ENCODE measurements around the gene WDR20.

The WDR20 gene

DNA sequence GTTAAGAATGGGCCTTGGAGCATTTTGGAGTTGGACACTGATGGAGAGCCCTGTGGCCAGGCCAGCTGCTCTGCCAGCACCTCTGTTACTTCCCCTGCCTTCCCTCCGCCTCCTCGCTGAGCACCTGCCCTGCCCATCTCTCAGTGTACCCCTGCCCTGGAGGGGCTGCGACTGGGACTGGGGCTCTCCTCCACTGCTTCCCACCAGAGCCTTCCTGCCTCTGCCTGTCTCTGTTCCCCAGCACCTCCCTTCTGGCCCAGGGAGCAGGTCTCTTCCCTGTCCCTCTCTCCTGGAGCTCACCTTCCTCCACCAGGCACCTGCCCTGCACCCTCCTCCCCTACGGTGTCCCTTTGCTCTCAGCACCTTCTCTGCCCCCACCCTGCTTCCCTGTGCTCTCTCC is 62.1 kb downstream of the WDR20 start:
- DNase-seq = no peak

DNA sequence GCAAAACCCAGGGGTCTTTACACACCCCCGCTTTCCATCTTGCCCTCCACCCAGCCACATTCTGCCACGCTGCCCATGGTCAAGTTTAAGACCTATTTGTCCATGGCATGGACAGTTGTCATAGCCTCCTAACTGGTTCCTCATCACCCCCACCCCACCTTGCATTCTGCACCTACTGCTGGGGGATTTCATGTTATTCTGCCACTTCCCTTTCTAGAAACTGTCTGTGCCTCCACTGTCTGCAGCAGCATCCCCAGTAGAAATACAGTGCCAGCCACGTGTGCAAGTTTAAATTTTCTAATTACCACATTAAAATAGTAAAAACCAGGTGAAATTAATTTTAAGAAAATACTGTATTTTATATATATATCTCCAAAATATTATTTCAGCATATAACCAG is 63.2 kb downstream of the WDR20 start:
- DNase-seq = no peak

GRCh38 chr14:102203382-102203781 is 63.7 kb downstream of the WDR20 start:
- DNase-seq = no peak

DNA sequence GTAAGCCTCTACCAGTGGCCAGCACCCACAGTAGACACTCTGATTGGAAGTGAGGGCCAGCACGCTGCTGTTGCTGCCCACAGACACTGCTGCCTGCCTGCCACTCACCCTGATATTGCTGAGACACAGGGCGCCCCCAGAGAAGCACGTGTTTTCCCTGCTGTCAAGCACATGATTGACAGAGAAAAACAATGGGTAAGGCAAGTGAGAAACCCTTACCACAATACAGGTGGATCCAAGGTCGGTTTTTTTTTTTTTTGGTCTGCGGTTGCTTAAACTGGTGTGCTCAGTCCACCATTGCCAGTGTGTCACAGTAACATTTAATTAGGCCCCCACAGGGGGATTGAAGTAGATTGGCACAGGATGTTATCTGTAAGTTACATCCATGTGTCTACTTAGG is 65.9 kb downstream of the WDR20 start:
- DNase-seq = no peak

GRCh38 chr14:102206918-102207317 is 67.2 kb downstream of the WDR20 start:
- DNase-seq = no peak

GRCh38 chr14:102207831-102208365 is 68.2 kb downstream of the WDR20 start:
- no peak for DNase-seq

- DNase-seq = no peak
Observed at GRCh38 chr14:102208741-102209140, 69.0 kb downstream of the WDR20 start.

DNA sequence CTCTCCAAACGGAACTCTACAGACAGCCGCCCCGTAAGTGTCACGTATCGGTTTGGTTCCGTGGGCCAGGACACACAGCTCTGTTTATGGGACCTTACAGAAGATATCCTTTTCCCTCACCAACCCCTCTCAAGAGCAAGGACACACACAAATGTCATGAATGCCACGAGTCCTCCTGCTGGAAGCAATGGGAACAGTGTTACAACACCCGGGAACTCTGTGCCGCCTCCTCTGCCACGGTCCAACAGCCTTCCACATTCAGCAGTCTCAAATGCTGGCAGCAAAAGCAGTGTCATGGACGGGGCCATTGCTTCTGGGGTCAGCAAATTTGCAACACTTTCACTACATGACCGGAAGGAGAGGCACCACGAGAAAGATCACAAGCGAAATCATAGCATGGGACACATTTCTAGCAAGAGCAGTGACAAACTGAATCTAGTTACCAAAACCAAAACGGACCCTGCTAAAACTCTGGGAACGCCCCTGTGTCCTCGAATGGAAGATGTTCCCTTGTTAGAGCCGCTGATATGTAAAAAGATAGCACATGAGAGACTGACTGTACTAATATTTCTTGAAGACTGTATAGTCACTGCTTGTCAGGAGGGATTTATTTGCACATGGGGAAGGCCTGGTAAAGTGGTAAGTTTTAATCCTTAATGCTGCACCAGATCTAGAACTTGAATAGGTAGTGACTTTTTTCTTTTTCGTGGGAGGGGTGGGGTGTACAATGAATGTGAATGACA is 69.7 kb downstream of the WDR20 start:
- DNase-seq = no peak

DNA sequence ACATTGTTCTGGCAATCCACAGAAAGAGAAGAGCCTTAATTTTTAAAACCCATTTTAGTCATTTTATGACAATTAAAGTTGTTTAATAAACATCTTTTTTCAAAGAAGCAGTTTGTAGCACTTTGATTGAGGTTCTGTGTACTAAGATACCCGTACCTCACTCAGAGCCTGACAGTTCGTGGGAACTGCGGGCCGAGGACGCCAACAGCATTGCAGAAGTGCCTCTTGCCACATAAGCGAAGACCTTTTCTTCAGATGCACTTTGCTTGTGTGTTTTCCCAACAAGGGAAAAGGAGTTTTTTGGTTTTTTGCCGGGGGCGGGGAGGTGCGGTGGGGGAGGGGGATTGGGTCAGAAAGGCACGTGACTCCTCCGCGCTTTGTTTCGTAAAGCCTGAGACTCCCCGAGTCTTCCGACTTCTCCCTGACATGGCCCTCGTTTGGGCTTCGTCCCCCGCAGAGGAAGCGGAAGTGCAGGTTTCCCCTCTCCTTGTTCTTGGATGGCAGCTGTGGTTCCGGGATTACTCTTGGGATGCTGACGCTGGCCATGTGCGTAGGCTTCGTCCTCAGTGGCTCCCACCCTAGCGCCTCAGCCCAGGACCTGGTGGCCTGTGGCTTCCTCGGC is 70.8 kb downstream of the WDR20 start:
- DNase-seq = no peak

DNA sequence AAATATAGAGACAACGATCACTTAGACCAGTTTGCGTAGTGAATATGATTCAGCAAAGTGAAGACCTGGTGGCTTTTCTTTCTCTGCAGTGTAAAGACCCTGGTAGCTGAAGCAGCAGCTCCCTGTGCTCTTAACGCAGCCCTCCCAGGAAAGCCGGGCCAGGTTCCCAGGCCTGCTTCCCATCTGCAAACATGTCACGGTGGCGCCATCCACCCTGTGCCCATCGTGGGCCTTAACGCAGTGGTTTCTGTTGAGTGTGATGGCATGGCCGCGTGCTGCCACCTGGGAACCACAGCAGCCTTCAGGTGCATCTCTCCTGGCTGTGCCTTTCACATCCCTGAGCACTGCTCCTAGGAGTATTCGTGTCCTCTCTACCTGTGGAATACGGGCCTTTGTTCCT is 71.5 kb downstream of the WDR20 start:
- no peak for DNase-seq

DNA sequence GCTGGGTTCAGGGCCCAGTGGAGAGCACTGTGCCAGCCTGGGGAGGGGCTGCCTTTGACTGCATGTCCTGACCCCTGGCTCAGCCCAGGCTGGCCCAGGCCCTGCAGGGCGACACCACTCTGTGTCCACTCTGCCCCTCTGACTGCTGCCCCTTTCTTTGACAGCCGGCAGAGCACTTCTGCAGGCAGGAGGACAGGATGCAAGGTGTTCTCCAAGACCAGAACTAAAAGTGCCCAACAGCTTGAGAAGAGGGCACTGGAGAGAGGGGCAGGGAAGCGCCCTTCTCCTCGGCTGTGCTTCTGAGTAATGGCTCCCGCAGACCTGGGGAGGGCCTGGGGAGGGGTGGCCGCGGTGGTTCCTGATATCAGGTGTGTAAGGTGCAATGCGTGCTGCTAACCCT is 72.7 kb downstream of the WDR20 start:
- DNase-seq = no peak

DNA sequence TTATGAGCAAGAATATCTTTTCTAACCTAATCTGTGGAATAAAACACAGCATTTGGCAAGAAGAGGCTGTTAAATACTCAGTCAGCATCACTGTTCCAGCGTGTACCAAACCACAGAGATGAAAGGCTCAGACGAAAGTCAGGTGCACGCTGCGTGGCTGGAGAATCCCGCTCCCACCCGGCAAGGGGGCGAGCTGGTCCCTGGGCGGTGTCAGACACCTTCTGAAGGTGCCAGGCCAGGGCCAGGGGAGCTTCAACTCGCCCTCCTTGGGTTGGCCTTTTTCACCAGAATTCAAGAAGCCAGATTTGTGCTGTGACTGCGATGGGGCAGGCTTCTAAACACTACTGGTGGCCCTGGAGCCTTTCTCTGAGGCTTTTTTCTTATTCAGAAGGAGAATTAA is 73.1 kb downstream of the WDR20 start:
- no peak for DNase-seq

- no peak for DNase-seq
Observed at GRCh38 chr14:102213470-102213869, 73.8 kb downstream of the WDR20 start.

GRCh38 chr14:102213984-102214658 is 74.4 kb downstream of the WDR20 start:
- DNase-seq = no peak

- no peak for DNase-seq
Observed at GRCh38 chr14:102215071-102215470, 75.4 kb downstream of the WDR20 start.

- DNase-seq = no peak
Observed at GRCh38 chr14:102215576-102216250, 76.0 kb downstream of the WDR20 start.

- no peak for DNase-seq
Observed at GRCh38 chr14:102217399-102217798, 77.7 kb downstream of the WDR20 start.

DNA sequence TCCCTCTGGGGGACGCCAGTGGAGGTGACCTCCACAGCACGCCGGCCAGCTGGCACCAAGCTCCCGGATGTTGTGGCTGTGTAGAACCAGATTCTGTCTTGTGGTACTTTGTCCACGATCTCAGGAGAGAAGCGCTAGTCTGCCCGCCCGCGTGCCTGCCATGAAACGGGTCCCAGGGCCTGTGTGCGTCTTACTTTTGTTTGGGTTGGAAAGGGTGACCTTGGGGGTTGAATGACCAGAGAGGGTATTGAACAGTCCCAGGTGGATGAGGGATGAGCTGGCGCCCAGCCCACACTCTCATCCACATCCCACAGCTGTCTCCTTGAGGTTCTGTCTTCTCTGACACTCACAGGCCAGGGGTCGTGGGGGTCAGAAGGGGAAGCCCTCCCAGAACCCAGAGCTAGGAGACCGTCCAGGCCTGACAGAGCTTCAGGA is 78.3 kb downstream of the WDR20 start:
- DNase-seq = no peak

DNA sequence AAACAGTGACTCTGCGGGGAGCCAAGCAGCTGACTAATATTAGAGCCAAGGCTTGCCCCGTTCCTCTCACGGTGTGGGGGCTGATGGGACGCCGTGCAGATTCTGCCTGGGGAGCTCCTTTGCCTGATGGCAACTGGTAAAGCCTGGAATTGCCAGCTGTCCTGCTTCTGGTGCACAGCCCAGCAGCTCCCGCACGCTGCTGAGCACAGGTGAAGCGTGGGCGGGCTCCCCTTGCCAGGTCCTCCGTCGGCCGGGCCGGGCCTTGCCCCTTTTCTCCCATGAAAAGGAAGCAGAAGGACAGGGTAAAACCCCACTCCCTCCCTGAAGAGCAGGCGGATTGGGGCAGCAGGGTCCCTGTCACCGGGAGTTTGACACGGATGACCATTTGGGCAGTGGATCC is 79.0 kb downstream of the WDR20 start:
- no peak for DNase-seq

DNA sequence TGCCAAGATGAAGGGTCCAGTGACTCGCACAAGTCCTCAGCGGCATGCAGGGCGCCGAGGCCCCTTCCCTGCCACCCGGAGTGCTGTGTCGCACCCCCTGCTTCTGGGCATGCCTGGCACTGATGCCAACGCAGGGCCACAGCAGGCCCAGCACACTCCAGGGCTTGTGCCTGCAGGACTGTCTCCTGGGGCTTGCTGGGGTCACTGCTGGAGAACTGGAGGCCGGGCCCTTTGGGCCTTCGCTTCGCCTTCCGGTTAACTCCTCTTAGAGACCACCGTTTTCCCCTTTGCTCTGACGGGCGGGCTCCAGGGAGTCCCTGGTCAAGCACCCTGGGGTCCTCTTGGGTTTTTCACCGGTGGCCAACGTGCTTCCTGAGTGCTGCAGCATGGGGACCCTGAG is 79.6 kb downstream of the WDR20 start:
- DNase-seq = no peak

GRCh38 chr14:102220031-102220430 is 80.3 kb downstream of the WDR20 start:
- no peak for DNase-seq

DNA sequence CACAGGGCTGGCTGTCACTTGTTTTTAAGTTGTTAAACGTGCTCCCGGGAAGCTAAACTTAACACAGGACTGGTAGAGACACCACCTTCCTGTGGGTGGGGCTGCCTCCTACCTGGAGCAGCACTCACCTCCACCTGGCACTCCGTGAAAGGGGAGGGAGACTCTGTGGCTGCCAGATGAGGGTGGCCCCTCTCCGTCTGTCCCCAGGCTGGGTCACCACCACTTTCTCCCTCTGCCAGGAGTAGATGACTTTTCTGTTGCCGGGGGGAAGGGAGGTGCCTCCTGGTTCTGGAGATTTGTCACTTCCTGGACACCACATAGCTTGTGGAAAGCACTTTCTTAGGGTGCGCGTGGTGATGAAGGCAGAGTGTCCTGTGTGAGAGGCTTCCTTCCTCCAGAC is 81.3 kb downstream of the WDR20 start:
- no peak for DNase-seq

DNA sequence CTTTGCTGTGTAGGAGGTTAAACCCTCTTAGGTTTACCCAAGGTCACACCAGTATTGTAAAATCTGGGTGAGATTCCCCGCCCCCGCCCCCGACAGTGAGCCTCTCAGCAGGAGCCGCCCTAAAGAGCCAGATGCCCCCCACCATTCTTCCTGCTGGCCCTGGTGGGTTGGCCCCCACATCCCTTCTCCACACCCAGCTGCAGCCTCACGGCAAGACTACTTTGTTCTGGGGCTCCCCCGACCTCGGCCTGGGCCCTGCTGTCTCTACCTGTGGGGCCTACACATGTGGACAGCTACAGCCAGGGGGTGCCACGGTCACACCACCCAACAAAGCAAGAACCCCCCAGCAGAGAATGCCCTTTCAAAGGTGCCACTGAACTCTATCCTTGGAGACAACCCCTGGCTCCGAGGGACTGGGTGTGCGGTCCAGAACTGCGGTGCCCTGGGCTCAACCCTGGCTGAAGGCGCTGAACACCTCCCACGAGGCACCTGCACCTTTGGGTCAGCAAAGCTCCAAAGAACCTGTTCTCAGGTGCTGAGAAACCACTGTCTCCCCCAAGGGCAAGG is 82.4 kb downstream of the WDR20 start:
- DNase-seq = no peak

All from activated T-cell treated with anti-CD3 and anti-CD28 coated beads, Interleukin-2, amount 50 U/mL, for 1 hour (primary cell).